ENCODE measurements around the gene CNST. TPM values are rescaled to one million over a fixed set of nuclear protein-coding genes. Genes with fewer than 3 reads are reported as not detected.
"Not testable (repeated sequence)": the region's sequence is repeated elsewhere in the genome, so short reads cannot be mapped to it uniquely, and the experiment has no call there.

CNST gene
- total RNA-seq, 1 donor from 2014 or later, result 12.3 TPM

- H3K27me3 ChIP-seq (ENCODE audit: control insufficient read depth, insufficient read depth, low read length), result no peaks in the 10 kb centered on the region
- TF ChIP-seq CTCF (IDR thresholded peaks at IDR 0.05; ENCODE audit: insufficient read depth, low read length, poor library complexity, severe bottlenecking), result no peak
- H3K36me3 ChIP-seq (ENCODE audit: control insufficient read depth, insufficient read depth, low read length), result no peaks in the 10 kb centered on the region
- no peak for DNase-seq (ENCODE audit: low read depth)
- no peak overlapping the region for H3K4me3 ChIP-seq (ENCODE audit: low read depth, low read length)
Observed at GRCh38 chr1:246587032-246587431, 20.8 kb downstream of the CNST start.

GRCh38 chr1:246587606-246588005, 21.4 kb downstream of the CNST start:
- DNase-seq (ENCODE audit: low read depth), result no peak
- TF ChIP-seq CTCF (IDR thresholded peaks at IDR 0.05; ENCODE audit: insufficient read depth, low read length, poor library complexity, severe bottlenecking), result no peak
- Histone ChIP-seq H3K36me3 (ENCODE audit: control insufficient read depth, insufficient read depth, low read length) (no peaks in the 10 kb centered on the region), H3K4me3 (ENCODE audit: low read depth, low read length) (no peak overlapping the region), H3K27me3 (ENCODE audit: control insufficient read depth, insufficient read depth, low read length) (no peaks in the 10 kb centered on the region)

- Histone ChIP-seq H3K4me3 (ENCODE audit: low read depth, low read length) (no peak overlapping the region), H3K36me3 (ENCODE audit: control insufficient read depth, insufficient read depth, low read length) (no peaks in the 10 kb centered on the region), H3K27me3 (ENCODE audit: control insufficient read depth, insufficient read depth, low read length) (no peaks in the 10 kb centered on the region)
- TF ChIP-seq CTCF (IDR thresholded peaks at IDR 0.05; ENCODE audit: insufficient read depth, low read length, poor library complexity, severe bottlenecking), result no peak
- no peak for DNase-seq (ENCODE audit: low read depth)
Observed at GRCh38 chr1:246588159-246588721, 22.0 kb downstream of the CNST start.

GRCh38 chr1:246589919-246590318, 23.7 kb downstream of the CNST start:
- not testable (repeated sequence) for H3K36me3 ChIP-seq (ENCODE audit: control insufficient read depth, insufficient read depth, low read length); DNase-seq (ENCODE audit: low read depth); H3K4me3 ChIP-seq (ENCODE audit: low read depth, low read length); H3K27me3 ChIP-seq (ENCODE audit: control insufficient read depth, insufficient read depth, low read length)

GRCh38 chr1:246591047-246591446, 24.8 kb downstream of the CNST start:
- no peak for TF ChIP-seq CTCF (IDR thresholded peaks at IDR 0.05; ENCODE audit: insufficient read depth, low read length, poor library complexity, severe bottlenecking)
- no peaks in the 10 kb centered on the region for H3K36me3 ChIP-seq (ENCODE audit: control insufficient read depth, insufficient read depth, low read length)
- no peak for DNase-seq (ENCODE audit: low read depth)
- no peaks in the 10 kb centered on the region for H3K27me3 ChIP-seq (ENCODE audit: control insufficient read depth, insufficient read depth, low read length)
- no peak overlapping the region for H3K4me3 ChIP-seq (ENCODE audit: low read depth, low read length)

- Histone ChIP-seq H3K4me3 (ENCODE audit: low read depth, low read length) (no peak overlapping the region), H3K36me3 (ENCODE audit: control insufficient read depth, insufficient read depth, low read length) (no peaks in the 10 kb centered on the region), H3K27me3 (ENCODE audit: control insufficient read depth, insufficient read depth, low read length) (no peaks in the 10 kb centered on the region)
- TF ChIP-seq CTCF (IDR thresholded peaks at IDR 0.05; ENCODE audit: insufficient read depth, low read length, poor library complexity, severe bottlenecking), result no peak
- no peak for DNase-seq (ENCODE audit: low read depth)
Observed at GRCh38 chr1:246591504-246591903, 25.2 kb downstream of the CNST start.

Measured in kidney epithelial cell (primary cell).